HPDE6-E6E7 (cell line): ENCODE results near the gene ETV6.

Experiments
- DNase-seq: peaks from one replicate; pipeline ENCODE4 v3.0.0; 2011; ENCODE audit warnings: missing footprints; ENCODE audit errors: extremely low spot score

Gene ETV6

GRCh38 chr12:11826574-11826973 lies 177.1 kb downstream of the ETV6 start:
- DNase-seq, result no peak

- DNase-seq, result no peak
Measured at GRCh38 chr12:11827091-11828061, 177.9 kb downstream of the ETV6 start.

GRCh38 chr12:11829764-11830194 lies 180.3 kb downstream of the ETV6 start:
- no peak for DNase-seq

- no peak for DNase-seq
Measured at GRCh38 chr12:11830307-11830801, 180.9 kb downstream of the ETV6 start.

GRCh38 chr12:11832093-11832492 lies 182.6 kb downstream of the ETV6 start:
- DNase-seq, result no peak

- no peak for DNase-seq
Measured at GRCh38 chr12:11833174-11833895, 183.9 kb downstream of the ETV6 start.

GRCh38 chr12:11834104-11834812 lies 184.8 kb downstream of the ETV6 start:
- no peak for DNase-seq

GRCh38 chr12:11834931-11835330 lies 185.5 kb downstream of the ETV6 start:
- no peak for DNase-seq

- DNase-seq, result no peak
Measured at GRCh38 chr12:11836282-11837151, 187.0 kb downstream of the ETV6 start.

GRCh38 chr12:11837216-11837934 lies 187.9 kb downstream of the ETV6 start:
- no peak for DNase-seq

GRCh38 chr12:11838403-11838802 lies 188.9 kb downstream of the ETV6 start:
- DNase-seq, result no peak

- DNase-seq, result no peak
Measured at GRCh38 chr12:11839091-11839641, 189.7 kb downstream of the ETV6 start.

- no peak for DNase-seq
Measured at GRCh38 chr12:11840366-11840765, 190.9 kb downstream of the ETV6 start.

GRCh38 chr12:11846488-11846887 lies 197.0 kb downstream of the ETV6 start:
- DNase-seq, result no peak

- DNase-seq, result no peak
Measured at GRCh38 chr12:11847539-11847938, 198.1 kb downstream of the ETV6 start.

GRCh38 chr12:11849757-11850504 lies 200.5 kb downstream of the ETV6 start:
- DNase-seq, result no peak

- no peak for DNase-seq
Measured at GRCh38 chr12:11853126-11853525, 203.7 kb downstream of the ETV6 start.

GRCh38 chr12:11854011-11854499 lies 204.6 kb downstream of the ETV6 start:
- DNase-seq, result no peak

GRCh38 chr12:11855983-11856374 lies 206.5 kb downstream of the ETV6 start:
- DNase-seq, result no peak
